Endothelial cell of umbilical vein (primary cell): Measurements from ENCODE around the gene SLC25A45. TPM values are rescaled to one million over a fixed set of nuclear protein-coding genes. Genes with fewer than 3 reads are reported as not detected.

Experiments
- BruUV-seq: library from RNA; stranded (reverse); fragments of 400-500 nt; replicated peaks from 2 replicates; lab custom pipeline; 2021; lab: Mats Ljungman, UMichigan
- CTCF ChIA-PET: fragments of 300-600, 350-600 bp; sonication (Branson Sonifier 250); formaldehyde crosslinking; loops from one replicate; lab custom pipeline; 2021; ENCODE audit warnings: antibody characterized with exemption, inconsistent platforms; lab: Charles Lee
- POLR2A ChIA-PET: fragments of 300-600, 350-600 bp; sonication (Branson Sonifier 250); formaldehyde crosslinking; loops from one replicate; lab custom pipeline; 2021; ENCODE audit warnings: antibody characterized with exemption, inconsistent platforms; lab: Charles Lee
- DNase-seq: peaks from one replicate; pipeline ENCODE4 v3.0.0-alpha.2; 2011; ENCODE audit warnings: low read depth, low spot score
- FAIRE-seq: peaks from 2 replicates; lab custom pipeline; 2011; peaks lifted over from hg19 to GRCh38; lab: Jason Lieb, UNC
- H2AFZ ChIP-seq: 2 replicates; pipeline ENCODE4 v1.6.0; 2012; ENCODE audit warnings: low read depth, low read length, control low read depth, inconsistent platforms
- H3K27ac ChIP-seq: 2 replicates; pipeline ENCODE4 v1.5.1; 2011; ENCODE audit warnings: low read depth, mild to moderate bottlenecking, control low read depth, low read length, moderate library complexity; ENCODE audit not compliant: insufficient read depth
- H3K27me3 ChIP-seq, 2 experiments: 2 replicates each; pipeline versions ENCODE4 v1.6.0 to v1.6.1; 2011; ENCODE audit warnings: low read length in 2 of 2, mixed read lengths in 1 of 2; ENCODE audit not compliant: control insufficient read depth in 2 of 2, insufficient read depth in 2 of 2
- H3K36me3 ChIP-seq, 2 experiments: 2 replicates in 1 of 2; 3 replicates in 1 of 2; pipeline ENCODE4 v1.5.1; 2011; ENCODE audit warnings: low read length in 2 of 2, mild to moderate bottlenecking in 1 of 2, moderate library complexity in 1 of 2; ENCODE audit not compliant: control insufficient read depth in 2 of 2, insufficient read depth in 2 of 2; ENCODE audit errors: extremely low read depth in 1 of 2
- H3K4me1 ChIP-seq: 3 replicates; pipeline ENCODE4 v1.5.1; 2011; ENCODE audit warnings: mild to moderate bottlenecking, low read length; ENCODE audit not compliant: control insufficient read depth, insufficient read depth; ENCODE audit errors: extremely low read depth
- H3K4me2 ChIP-seq: 2 replicates; pipeline ENCODE4 v1.6.1; 2011; ENCODE audit warnings: low read length, control low read depth, mixed read lengths; ENCODE audit not compliant: insufficient read depth
- H3K4me3 ChIP-seq, 3 experiments: fragments of 200-600 bp in 1 of 3; sonication (generic), shearing (Covaris generic) in 1 of 3; replicated peaks in 1 of 3; 2 replicates each; pipeline ENCODE4 v1.5.1; 2011 to 2016; ENCODE audit warnings: control low read depth in 3 of 3, low read length in 3 of 3, mild to moderate bottlenecking in 2 of 3, inconsistent platforms in 1 of 3, low read depth in 1 of 3, moderate library complexity in 1 of 3; ENCODE audit not compliant: insufficient read depth in 1 of 3
- H3K79me2 ChIP-seq: 2 replicates; pipeline ENCODE4 v1.6.0; 2012; ENCODE audit warnings: low read length, inconsistent platforms; ENCODE audit not compliant: control insufficient read depth, insufficient read depth
- H3K9ac ChIP-seq: replicated peaks from 2 replicates; pipeline ENCODE3; 2011; ENCODE audit warnings: low read length, control low read depth; ENCODE audit not compliant: insufficient read depth; ENCODE audit errors: extremely low read depth
- H3K9me1 ChIP-seq: replicated peaks from 3 replicates; pipeline ENCODE4 v1.6.0; 2011; ENCODE audit warnings: mild to moderate bottlenecking, low read length; ENCODE audit not compliant: control insufficient read depth, insufficient read depth; ENCODE audit errors: extremely low read depth
- H3K9me3 ChIP-seq: replicated peaks from 2 replicates; pipeline ENCODE4 v1.5.1; 2012; ENCODE audit warnings: low read length, inconsistent platforms; ENCODE audit not compliant: control insufficient read depth, insufficient read depth
- H4K20me1 ChIP-seq: replicated peaks from 2 replicates; pipeline ENCODE3; 2011; ENCODE audit warnings: mild to moderate bottlenecking, low read length; ENCODE audit not compliant: control insufficient read depth, insufficient read depth; ENCODE audit errors: extremely low read depth
- EZH2 ChIP-seq: IDR thresholded peaks from 2 replicates; pipeline ENCODE4 v1.6.1; 2012; ENCODE audit warnings: borderline replicate concordance, low read depth, mild to moderate bottlenecking, moderate library complexity, low read length, inconsistent platforms; ENCODE audit not compliant: severe bottlenecking
- FOS ChIP-seq: IDR thresholded peaks from 2 replicates; pipeline ENCODE4 v1.6.1; 2011; ENCODE audit warnings: mild to moderate bottlenecking, low read length, moderate library complexity, borderline replicate concordance; ENCODE audit not compliant: insufficient read depth
- GATA2 ChIP-seq: IDR thresholded peaks from 2 replicates; pipeline ENCODE4 v1.7.0; 2011; ENCODE audit warnings: low read depth, mild to moderate bottlenecking, moderate library complexity, mixed read lengths, low read length; ENCODE audit not compliant: insufficient read length, insufficient read depth
- JUN ChIP-seq: IDR thresholded peaks from 2 replicates; pipeline ENCODE4 v1.6.1; 2011; ENCODE audit warnings: borderline replicate concordance, low read depth; ENCODE audit not compliant: insufficient read length, insufficient read depth
- MYC ChIP-seq: IDR thresholded peaks from one replicate; pipeline ENCODE4 v1.6.1; 2011; ENCODE audit warnings: mild to moderate bottlenecking, low read depth, low read length
- POLR2A ChIP-seq: IDR thresholded peaks from 2 replicates; pipeline ENCODE4 v1.6.1; 2012; ENCODE audit warnings: low read depth, mild to moderate bottlenecking, control low read depth, low read length
- POLR2AphosphoS5 ChIP-seq: IDR thresholded peaks from 2 replicates; pipeline ENCODE4 v1.6.1; 2012; ENCODE audit warnings: low read depth, mild to moderate bottlenecking, control low read depth, low read length, moderate library complexity; ENCODE audit not compliant: insufficient read depth
- dilution Hi-C: fragments of 300-500 bp; cut with MboI; formaldehyde crosslinking; loops from one replicate; pipeline ENCODE4 v1.15.0; 2019; ENCODE audit warnings: low sequenced_read_pairs; ENCODE audit not compliant: extremely low pct_ligation_motif_present
- intact Hi-C: fragments of 100-400 bp; cut with micrococcal nuclease; formaldehyde crosslinking; loops from one replicate; pipeline ENCODE4 v1.10.0; 2022
- polyA plus RNA-seq, 4 experiments: library from polyadenylated mRNA; depleted of rRNA in 3 of 4; stranded (reverse) in 3 of 4; unstranded in 1 of 4; fragments of >200 nt; gene quantifications; 2 replicates each; pipeline versions ENCODE4 v1.2.1 to v1.2.3, GENCODE V29; 2011 to 2012; ENCODE audit warnings: missing spikeins in 1 of 4
- total RNA-seq: library from RNA; stranded (reverse); gene quantifications from 2 replicates; pipeline ENCODE4 v1.2.3, GENCODE V29; 2021
- TF ChIP-seq, protein P1 (sequence below), 2 donors: IDR thresholded peaks; 1 replicate in 1 of 2; 2 replicates in 1 of 2; pipeline ENCODE4 v1.5.1; 2011; ENCODE audit warnings: low read length in 2 of 2, mild to moderate bottlenecking in 2 of 2, moderate library complexity in 2 of 2, control low read depth in 1 of 2, inconsistent platforms in 1 of 2, low read depth in 1 of 2; ENCODE audit not compliant: insufficient read depth in 1 of 2; ENCODE audit errors: extremely low read depth in 1 of 2
- TF ChIP-seq, protein P2 (sequence below): IDR thresholded peaks from 2 replicates; pipeline ENCODE4 v1.6.1; 2011; ENCODE audit not compliant: insufficient read depth, insufficient read length

SLC25A45 gene
- total and polyA plus RNA-seq, 2 donors (not counting 3 experiments of a cell fraction or from before 2014, with no cell fraction given), result 1.2 to 3.1 TPM

DNA sequence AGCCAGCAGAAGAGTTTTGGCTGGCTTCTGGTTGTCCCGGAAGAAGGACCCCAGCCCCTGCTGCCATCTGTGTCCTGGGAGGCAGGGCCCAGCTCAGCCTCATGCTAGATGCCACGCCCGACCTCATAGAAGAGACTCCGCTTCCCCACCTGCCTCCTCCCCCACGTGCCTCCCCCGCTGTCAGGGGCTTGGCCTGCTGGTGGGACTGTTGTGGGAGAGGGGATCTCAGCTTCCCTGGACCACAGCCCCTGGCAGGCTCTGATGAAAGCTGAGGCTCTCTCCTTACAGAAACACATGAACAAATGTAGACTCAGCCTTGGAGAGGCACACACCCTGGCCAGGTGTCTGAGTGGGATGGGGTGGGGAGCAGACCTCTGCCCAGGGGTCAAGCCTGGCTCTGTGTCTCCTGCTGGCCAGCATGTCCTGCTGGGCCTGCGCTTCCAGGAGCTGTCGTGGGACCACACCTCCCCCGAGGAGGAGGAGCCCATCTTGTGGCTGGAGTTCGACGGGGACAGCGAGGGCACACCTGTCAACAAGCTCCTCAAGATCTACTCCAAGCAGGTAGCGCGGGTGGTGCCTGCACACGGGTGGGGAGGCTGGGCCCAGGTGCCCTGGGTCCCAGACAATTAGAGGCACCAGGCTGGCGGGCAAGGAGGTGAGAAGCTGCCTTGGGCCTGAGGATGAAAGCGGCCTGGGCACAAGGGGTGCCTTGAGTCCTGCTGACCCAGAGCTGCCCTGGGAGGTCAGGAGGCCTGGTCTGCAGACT lies 18.0 kb upstream of the SLC25A45 start:
- ChIA-PET POLR2A (no interaction called here), CTCF (interaction anchor here (1.3 kb wide), 1 partner anchor 19 kb away, joined by 3 read pairs; no protein-coding TSS in a partner anchor)
- Histone ChIP-seq H3K4me3 (no peak overlapping the region), H3K4me1 (no peaks in the 10 kb centered on the region), H3K9me1 (no peaks in the 10 kb centered on the region), H4K20me1 (no peaks in the 10 kb centered on the region), H3K27me3 (no peaks in the 10 kb centered on the region), H3K4me2 (no peak overlapping the region), H3K9ac (no peak overlapping the region), H3K27ac (no peak overlapping the region), H3K36me3 (peaks cover 16 to 56% of the 10 kb centered on the region in 2 experiments), H2AFZ (no peak overlapping the region), H3K9me3 (no peaks in the 10 kb centered on the region), H3K79me2 (peaks cover 2% of the 10 kb centered on the region)
- no peak for FAIRE-seq
- intact Hi-C loops, result no loop called here
- no peak for DNase-seq
- no peak for TF ChIP-seq EZH2
- TF ChIP-seq JUN, result no peak
- TF ChIP-seq POLR2A, result no peak
- TF ChIP-seq, protein P1, sequence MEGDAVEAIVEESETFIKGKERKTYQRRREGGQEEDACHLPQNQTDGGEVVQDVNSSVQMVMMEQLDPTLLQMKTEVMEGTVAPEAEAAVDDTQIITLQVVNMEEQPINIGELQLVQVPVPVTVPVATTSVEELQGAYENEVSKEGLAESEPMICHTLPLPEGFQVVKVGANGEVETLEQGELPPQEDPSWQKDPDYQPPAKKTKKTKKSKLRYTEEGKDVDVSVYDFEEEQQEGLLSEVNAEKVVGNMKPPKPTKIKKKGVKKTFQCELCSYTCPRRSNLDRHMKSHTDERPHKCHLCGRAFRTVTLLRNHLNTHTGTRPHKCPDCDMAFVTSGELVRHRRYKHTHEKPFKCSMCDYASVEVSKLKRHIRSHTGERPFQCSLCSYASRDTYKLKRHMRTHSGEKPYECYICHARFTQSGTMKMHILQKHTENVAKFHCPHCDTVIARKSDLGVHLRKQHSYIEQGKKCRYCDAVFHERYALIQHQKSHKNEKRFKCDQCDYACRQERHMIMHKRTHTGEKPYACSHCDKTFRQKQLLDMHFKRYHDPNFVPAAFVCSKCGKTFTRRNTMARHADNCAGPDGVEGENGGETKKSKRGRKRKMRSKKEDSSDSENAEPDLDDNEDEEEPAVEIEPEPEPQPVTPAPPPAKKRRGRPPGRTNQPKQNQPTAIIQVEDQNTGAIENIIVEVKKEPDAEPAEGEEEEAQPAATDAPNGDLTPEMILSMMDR (IDR thresholded peaks at IDR 0.05; ENCODE audit: extremely low read depth in 1 of 2, insufficient read depth in 1 of 2, low read depth in 1 of 2, low read length in 2 of 2), result no peak
- BruUV-seq, result no TSS peak
- dilution Hi-C loops, result no loop called here

GRCh38 chr11:65399845-65400244 lies 17.4 kb upstream of the SLC25A45 start:
- H3K79me2 ChIP-seq, result peaks cover 2% of the 10 kb centered on the region
- ChIA-PET CTCF (no interaction called here), POLR2A (no interaction called here)
- H3K27me3 ChIP-seq, result no peaks in the 10 kb centered on the region
- FAIRE-seq, result no peak
- no peak overlapping the region for H3K4me3 ChIP-seq
- dilution Hi-C loops, result no loop called here
- no peak overlapping the region for H3K9ac ChIP-seq
- intact Hi-C loops, result no loop called here
- no peak overlapping the region for H2AFZ ChIP-seq
- H3K4me2 ChIP-seq, result no peak overlapping the region
- no peaks in the 10 kb centered on the region for H3K9me3 ChIP-seq
- H3K4me1 ChIP-seq, result no peaks in the 10 kb centered on the region
- H3K27ac ChIP-seq, result no peak overlapping the region
- no TSS peak for BruUV-seq
- H3K36me3 ChIP-seq, result peaks cover 13 to 52% of the 10 kb centered on the region in 2 experiments
- TF ChIP-seq POLR2AphosphoS5, result no peak
- TF ChIP-seq EZH2, result no peak
- no peak for TF ChIP-seq JUN
- no peak for TF ChIP-seq MYC
- TF ChIP-seq FOS, result no peak
- no peak for TF ChIP-seq GATA2
- TF ChIP-seq POLR2A, result no peak
- TF ChIP-seq, protein P1 (IDR thresholded peaks at IDR 0.05; ENCODE audit: extremely low read depth in 1 of 2, insufficient read depth in 1 of 2, low read depth in 1 of 2, low read length in 2 of 2), result no peak
- TF ChIP-seq, protein P2, sequence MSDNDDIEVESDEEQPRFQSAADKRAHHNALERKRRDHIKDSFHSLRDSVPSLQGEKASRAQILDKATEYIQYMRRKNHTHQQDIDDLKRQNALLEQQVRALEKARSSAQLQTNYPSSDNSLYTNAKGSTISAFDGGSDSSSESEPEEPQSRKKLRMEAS, result no peak
- no peaks in the 10 kb centered on the region for H3K9me1 ChIP-seq
- no peak for DNase-seq
- H4K20me1 ChIP-seq, result no peaks in the 10 kb centered on the region
